B cell (primary cell): ENCODE data around the gene WDR70. TPM values are rescaled to one million over a fixed set of nuclear protein-coding genes. Genes with fewer than 3 reads are reported as not detected.
"Not testable (repeated sequence)": the region's sequence is repeated elsewhere in the genome, so short reads cannot be mapped to it uniquely, and the experiment has no call there.

Source experiments
- ATAC-seq: fragments of 200-7000 bp; cut with Tn5 transposase; one replicate; pipeline ENCODE4 v1.10.0; 2021; ENCODE audit warnings: low read depth, mild to moderate bottlenecking, moderate number of reproducible peaks, moderate library complexity
- CTCF ChIA-PET: fragments of 350-600 bp; sonication (Branson Sonifier 250); formaldehyde crosslinking; loops from one replicate; lab custom pipeline; 2021; ENCODE audit warnings: antibody characterized with exemption, inconsistent platforms; lab: Charles Lee
- POLR2A ChIA-PET: fragments of 350-600 bp; sonication (Branson Sonifier 250); formaldehyde crosslinking; loops from one replicate; lab custom pipeline; 2021; ENCODE audit warnings: antibody characterized with exemption; lab: Charles Lee
- DNase-seq: peaks from one replicate; pipeline ENCODE4 v3.0.0; 2013
- H2AFZ ChIP-seq: 2 replicates; pipeline ENCODE4 v1.6.1; 2012; ENCODE audit warnings: mild to moderate bottlenecking, low read depth, low read length; ENCODE audit not compliant: insufficient read depth, poor library complexity, severe bottlenecking
- H3K27ac ChIP-seq, 2 donors: 1 replicate in 1 of 2; 2 replicates in 1 of 2; pipeline ENCODE4 v1.5.1; 2012 to 2013; ENCODE audit warnings: low read length in 2 of 2, mild to moderate bottlenecking in 2 of 2, moderate library complexity in 1 of 2
- H3K27me3 ChIP-seq, 4 experiments: fragments of 200-600 bp in 1 of 4; sonication (generic) in 1 of 4; replicated peaks in 1 of 4; 1 replicate in 2 of 4; 2 replicates in 2 of 4; pipeline versions ENCODE4 v1.6.1 to v1.7.0; 2013 to 2016; ENCODE audit warnings: low read length in 3 of 4, mild to moderate bottlenecking in 2 of 4, mixed read lengths in 1 of 4, moderate library complexity in 1 of 4; ENCODE audit not compliant: insufficient read depth in 4 of 4, control insufficient read depth in 3 of 4; ENCODE audit errors: control extremely low read depth in 1 of 4
- H3K36me3 ChIP-seq, 2 experiments: replicated peaks in 1 of 2; 1 replicate in 1 of 2; 2 replicates in 1 of 2; pipeline versions ENCODE4 v1.6.1 to v1.7.1; 2013; ENCODE audit warnings: low read length in 1 of 2; ENCODE audit not compliant: insufficient read depth in 2 of 2, control insufficient read depth in 1 of 2; ENCODE audit errors: control extremely low read depth in 1 of 2, extremely low read depth in 1 of 2
- H3K4me1 ChIP-seq, 2 donors: fragments of 200-600 bp in 1 of 2; sonication (generic) in 1 of 2; 1 replicate in 1 of 2; 2 replicates in 1 of 2; pipeline versions ENCODE4 v1.5.1 to v1.6.1; 2013 to 2017; ENCODE audit warnings: low read length in 2 of 2; ENCODE audit not compliant: control insufficient read depth in 2 of 2, insufficient read depth in 2 of 2
- H3K4me2 ChIP-seq: replicated peaks from 2 replicates; pipeline ENCODE3; 2012; ENCODE audit warnings: mild to moderate bottlenecking, low read depth, low read length; ENCODE audit not compliant: poor library complexity, severe bottlenecking
- H3K4me3 ChIP-seq, 5 experiments: fragments of 200-600 bp in 1 of 5; sonication (generic) in 1 of 5; 1 replicate in 3 of 5; 2 replicates in 2 of 5; pipeline versions ENCODE4 v1.5.1 to v1.7.0; 2011 to 2016; ENCODE audit warnings: low read length in 4 of 5, mild to moderate bottlenecking in 4 of 5, low read depth in 2 of 5, control low read depth in 1 of 5, moderate library complexity in 1 of 5; ENCODE audit not compliant: insufficient read depth in 1 of 5; ENCODE audit errors: control extremely low read depth in 1 of 5, extremely low read depth in 1 of 5
- H3K79me2 ChIP-seq: fragments of 200-600 bp; sonication (generic); one replicate; pipeline ENCODE4 v1.6.0; 2016; ENCODE audit warnings: low read length; ENCODE audit not compliant: control insufficient read depth, insufficient read depth
- H3K9ac ChIP-seq: fragments of 200-600 bp; sonication (generic); 2 replicates; pipeline ENCODE4 v1.6.1; 2017; ENCODE audit warnings: mild to moderate bottlenecking, low read length, moderate library complexity
- H3K9me3 ChIP-seq, 3 donors: one replicate each; pipeline versions ENCODE4 v1.6.1 to v1.7.1; 2013; ENCODE audit warnings: low read length in 2 of 3; ENCODE audit not compliant: control insufficient read depth in 2 of 3, insufficient read depth in 1 of 3; ENCODE audit errors: control extremely low read depth in 1 of 3
- H4K20me1 ChIP-seq: 2 replicates; pipeline ENCODE4 v1.6.0; 2012; ENCODE audit warnings: mild to moderate bottlenecking, low read length; ENCODE audit not compliant: insufficient read depth, control insufficient read depth, poor library complexity, severe bottlenecking
- H3K27ac Mint-ChIP-seq: one replicate; pipeline ENCODE4 v1.8.0; 2021; ENCODE audit warnings: mixed read lengths
- H3K27me3 Mint-ChIP-seq: one replicate; pipeline ENCODE4 v1.8.0; 2021; ENCODE audit warnings: mixed read lengths
- H3K4me1 Mint-ChIP-seq: one replicate; pipeline ENCODE4 v1.8.0; 2021; ENCODE audit warnings: mixed read lengths
- H3K4me3 Mint-ChIP-seq: one replicate; pipeline ENCODE4 v1.8.0; 2021; ENCODE audit warnings: mixed read lengths
- H3K9me3 Mint-ChIP-seq: one replicate; pipeline ENCODE4 v1.8.0; 2022; ENCODE audit warnings: mixed read lengths; ENCODE audit not compliant: insufficient read depth
- WGBS: methylation state at CpG from one replicate; pipeline ENCODE4 v1.1.5; 2013; ENCODE audit warnings: missing lambda C conversion rate; ENCODE audit not compliant: insufficient coverage; 5-methylcytosine and 5-hydroxymethylcytosine counted together
- intact Hi-C: fragments of 100-400 bp; cut with micrococcal nuclease; formaldehyde crosslinking; loops from one replicate; pipeline ENCODE4 v1.10.0; 2022
- polyA plus RNA-seq: library from polyadenylated mRNA; depleted of rRNA; stranded (reverse); fragments of >200 nt; gene quantifications from 2 replicates; pipeline ENCODE4 v1.2.3, GENCODE V29; 2012
- total RNA-seq, 2 donors: library from RNA; stranded (reverse); fragments of 120-200 nt in 1 of 2; gene quantifications; 1 replicate in 1 of 2; 2 replicates in 1 of 2; pipeline versions ENCODE4 v1.2.3 to v1.2.4, GENCODE V29; 2013 to 2022

The WDR70 gene
- total and polyA plus RNA-seq, 2 donors (not counting 1 experiment from before 2014, with no cell fraction given) = 12.8 to 46.8 TPM

GRCh38 chr5:37454402-37455055 lies 75.4 kb downstream of the WDR70 start:
- H3K36me3 ChIP-seq, H3K4me3 Mint-ChIP-seq, DNase-seq, intact Hi-C loops, H3K27me3 Mint-ChIP-seq, H3K27me3 ChIP-seq, H3K9me3 Mint-ChIP-seq, POLR2A ChIA-PET, H3K4me1 ChIP-seq, CTCF ChIA-PET, H3K4me1 Mint-ChIP-seq, H3K4me2 ChIP-seq, H4K20me1 ChIP-seq, H3K9ac ChIP-seq, H3K4me3 ChIP-seq, H3K27ac ChIP-seq, ATAC-seq, H3K27ac Mint-ChIP-seq, H2AFZ ChIP-seq, H3K79me2 ChIP-seq, H3K9me3 ChIP-seq: not testable (repeated sequence)
- no CpG with 5 or more reads among the region's 1 CpG for WGBS

DNA sequence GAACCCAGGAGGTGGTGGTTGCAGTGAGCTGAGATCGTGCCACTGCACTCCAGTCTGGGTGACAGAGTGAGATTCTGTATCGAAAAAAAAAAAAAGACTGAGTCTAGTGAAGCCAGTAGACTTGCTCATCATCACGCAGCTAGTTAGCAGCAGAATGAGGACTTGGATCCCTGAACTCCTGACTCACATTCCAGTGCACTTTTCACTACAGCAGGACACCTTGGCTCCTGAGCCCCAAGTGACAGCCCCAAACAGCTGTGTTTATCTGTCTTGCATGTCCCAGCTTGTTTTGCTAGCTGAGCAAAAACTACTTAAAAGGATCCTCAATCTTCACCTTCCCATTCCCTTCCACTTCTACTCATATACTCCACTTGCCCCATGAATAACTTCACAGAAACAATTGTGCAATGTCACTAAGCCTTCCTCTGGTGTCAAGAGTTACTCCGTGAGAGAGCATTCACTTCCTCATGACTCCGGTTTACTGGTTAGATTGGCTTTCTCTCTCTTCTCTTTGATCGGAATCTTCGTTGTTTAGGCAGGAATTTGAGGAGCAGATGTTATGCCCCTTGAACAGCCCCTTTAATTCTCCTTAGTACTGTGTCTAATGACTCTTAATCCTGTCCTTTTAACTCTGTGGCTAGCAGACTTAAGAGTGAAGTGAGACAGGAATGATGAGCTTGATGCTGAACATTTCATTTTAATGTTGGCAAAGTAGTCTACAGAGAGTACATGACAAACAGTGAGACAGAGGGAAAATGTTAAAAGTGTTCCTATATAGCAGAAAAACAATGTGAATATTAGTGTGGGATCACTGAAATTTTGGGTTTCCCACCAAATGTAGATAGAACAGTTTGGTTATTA lies 84.3 kb downstream of the WDR70 start:
- H3K9me3 Mint-ChIP-seq, H3K27me3 Mint-ChIP-seq, H3K27ac ChIP-seq, ATAC-seq, H3K36me3 ChIP-seq, CTCF ChIA-PET, H3K4me1 ChIP-seq, POLR2A ChIA-PET, H3K4me2 ChIP-seq, H3K27ac Mint-ChIP-seq, H2AFZ ChIP-seq, H3K9me3 ChIP-seq, DNase-seq, H4K20me1 ChIP-seq, H3K4me3 ChIP-seq, H3K79me2 ChIP-seq, intact Hi-C loops, H3K27me3 ChIP-seq, H3K4me1 Mint-ChIP-seq, H3K9ac ChIP-seq, H3K4me3 Mint-ChIP-seq: not testable (repeated sequence)
- 100% methylated on average over 2 of the region's 7 CpGs for WGBS

DNA sequence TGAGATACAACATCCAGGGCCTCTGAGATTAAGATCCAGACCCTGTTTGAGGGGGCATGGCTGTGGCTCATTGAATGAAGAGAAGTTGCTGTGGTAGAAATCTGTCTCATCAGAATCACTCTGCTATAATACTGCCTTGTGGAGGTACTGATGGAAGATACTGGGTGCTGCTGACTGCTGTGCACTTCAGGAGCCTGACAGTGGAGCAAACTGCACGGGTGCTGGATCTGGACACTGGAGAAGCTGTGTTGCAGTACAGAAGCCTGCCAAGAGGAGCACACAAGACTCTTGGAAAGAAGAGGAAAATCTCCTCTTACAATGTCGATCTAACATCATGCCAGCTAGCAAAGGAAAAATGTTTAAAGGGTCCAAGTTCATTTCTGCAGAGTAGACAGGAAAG lies 85.5 kb downstream of the WDR70 start:
- H3K4me1 ChIP-seq, DNase-seq, H3K4me3 ChIP-seq, H2AFZ ChIP-seq, H3K9ac ChIP-seq, CTCF ChIA-PET, POLR2A ChIA-PET, H3K27ac Mint-ChIP-seq, H3K4me3 Mint-ChIP-seq, H3K79me2 ChIP-seq, ATAC-seq, H3K9me3 ChIP-seq, H3K27me3 Mint-ChIP-seq, H3K9me3 Mint-ChIP-seq, H3K4me2 ChIP-seq, intact Hi-C loops, H3K4me1 Mint-ChIP-seq, H3K27me3 ChIP-seq, H3K27ac ChIP-seq, H4K20me1 ChIP-seq, H3K36me3 ChIP-seq: not testable (repeated sequence)
- WGBS = no CpG with 5 or more reads among the region's 2 CpGs

DNA sequence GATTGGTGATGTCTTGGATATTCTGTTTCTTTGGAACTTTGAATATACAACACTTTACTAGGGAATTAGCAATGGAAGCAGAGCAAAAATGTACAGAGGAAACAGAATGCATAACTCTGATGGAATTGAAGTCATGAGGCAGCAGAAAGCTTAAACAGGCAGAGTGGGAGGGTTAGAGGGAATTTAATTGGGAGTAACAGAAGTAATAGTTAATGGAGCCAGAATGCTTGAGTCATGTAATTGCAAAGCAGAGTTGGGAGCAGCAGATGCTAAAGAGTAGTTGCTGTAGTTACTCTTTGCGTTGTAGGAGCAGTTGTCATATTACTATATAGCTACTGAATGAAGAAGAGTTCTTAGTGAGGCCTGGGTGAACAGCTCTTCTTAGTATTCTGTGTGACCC lies 90.3 kb downstream of the WDR70 start:
- H3K4me3 Mint-ChIP-seq, H3K4me1 Mint-ChIP-seq, H3K36me3 ChIP-seq, H3K9ac ChIP-seq, H2AFZ ChIP-seq, intact Hi-C loops, H3K27ac ChIP-seq, H3K4me2 ChIP-seq, H3K27me3 Mint-ChIP-seq, H4K20me1 ChIP-seq, POLR2A ChIA-PET, CTCF ChIA-PET, H3K27me3 ChIP-seq, H3K4me1 ChIP-seq, DNase-seq, H3K79me2 ChIP-seq, H3K27ac Mint-ChIP-seq, H3K4me3 ChIP-seq, ATAC-seq: not testable (repeated sequence)
- peaks cover 11% of the 10 kb centered on the region for H3K9me3 Mint-ChIP-seq
- no CpG with 5 or more reads among the region's 1 CpG for WGBS
- H3K9me3 ChIP-seq = peaks cover 6 to 13% (median 6%) of the 10 kb centered on the region in 3 donors
